Activated CD4-positive, alpha-beta T cell treated with anti-CD3 and anti-CD28 coated beads, Interleukin-2, amount 50 U/mL, for 16 hours (primary cell): ENCODE data around the gene ORM1.
"Not testable (repeated sequence)": the region's sequence is repeated elsewhere in the genome, so short reads cannot be mapped to it uniquely, and the experiment has no call there.

ENCODE experiments used
- DNase-seq: peaks from one replicate; pipeline ENCODE4 v3.0.0-alpha.2; 2020

The ORM1 gene

DNA sequence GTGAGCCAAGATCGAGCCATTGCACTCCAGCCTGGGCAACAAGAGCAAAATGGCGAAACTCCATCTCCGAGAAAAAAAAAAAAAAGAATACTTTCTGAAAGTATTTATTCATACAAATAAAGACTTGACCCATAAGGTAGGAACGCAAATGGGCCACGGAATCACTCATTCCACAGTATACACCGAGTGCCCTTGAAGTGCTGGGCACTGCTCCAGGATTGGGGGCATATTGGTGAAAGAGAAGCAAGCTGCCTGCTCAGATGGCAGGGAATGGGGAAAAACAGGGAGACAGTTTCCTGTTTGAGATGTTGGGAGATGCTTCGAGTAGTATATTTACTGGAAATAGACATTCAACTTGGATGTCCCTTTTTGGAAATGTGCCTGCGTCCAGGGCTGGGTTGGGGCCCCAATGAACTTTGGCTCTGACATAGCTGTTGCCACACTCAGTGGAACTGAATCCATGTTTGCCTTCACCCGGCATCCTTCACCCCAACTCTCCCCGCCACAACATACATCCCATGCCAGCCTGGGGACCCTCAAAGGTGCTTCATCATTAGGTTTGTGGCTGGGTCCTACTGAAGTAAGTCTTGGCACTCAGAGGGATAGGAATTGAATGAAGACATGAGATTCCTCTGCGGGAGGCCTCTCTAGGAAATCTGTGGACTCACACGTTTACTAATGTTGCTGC lies 6.2 kb downstream of the ORM1 start:
- not testable (repeated sequence) for DNase-seq

DNA sequence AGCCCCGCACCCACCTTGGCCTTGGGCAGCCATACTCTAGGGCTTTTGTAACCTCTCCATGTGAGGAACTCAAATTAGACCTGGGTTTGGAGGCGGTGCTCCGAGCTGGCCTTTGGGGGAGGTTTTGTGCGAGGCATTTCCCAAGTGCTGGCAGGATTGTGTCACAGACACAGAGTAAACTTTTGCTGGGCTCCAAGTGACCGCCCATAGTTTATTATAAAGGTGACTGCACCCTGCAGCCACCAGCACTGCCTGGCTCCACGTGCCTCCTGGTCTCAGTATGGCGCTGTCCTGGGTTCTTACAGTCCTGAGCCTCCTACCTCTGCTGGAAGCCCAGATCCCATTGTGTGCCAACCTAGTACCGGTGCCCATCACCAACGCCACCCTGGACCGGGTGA lies 6.7 kb downstream of the ORM1 start, which contains the start of gene ORM2:
Gene ORM2, plus strand, starts transcription at position 245 of the 398 bp plus-strand sequence. Its CDS starts 36 bp downstream, at position 281.
- DNase-seq: not testable (repeated sequence)

DNA sequence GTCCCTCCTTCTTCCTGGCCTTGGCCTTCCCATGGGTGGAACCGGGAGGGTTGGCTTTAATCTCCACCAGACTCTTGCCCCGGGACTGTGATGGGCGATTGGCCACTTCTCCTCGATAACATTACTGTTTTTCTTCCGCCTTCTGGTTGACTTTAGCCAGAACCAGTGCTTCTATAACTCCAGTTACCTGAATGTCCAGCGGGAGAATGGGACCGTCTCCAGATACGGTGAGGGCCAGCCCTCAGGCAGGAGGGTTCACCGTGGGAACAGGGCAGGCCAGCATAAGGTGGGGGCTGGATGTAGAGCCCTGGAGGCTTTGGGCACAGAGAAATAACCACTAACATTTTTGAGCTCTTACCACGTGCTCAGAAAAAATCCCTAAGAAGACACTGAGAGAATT lies 7.7 kb downstream of the ORM1 start:
- DNase-seq: no peak

DNA sequence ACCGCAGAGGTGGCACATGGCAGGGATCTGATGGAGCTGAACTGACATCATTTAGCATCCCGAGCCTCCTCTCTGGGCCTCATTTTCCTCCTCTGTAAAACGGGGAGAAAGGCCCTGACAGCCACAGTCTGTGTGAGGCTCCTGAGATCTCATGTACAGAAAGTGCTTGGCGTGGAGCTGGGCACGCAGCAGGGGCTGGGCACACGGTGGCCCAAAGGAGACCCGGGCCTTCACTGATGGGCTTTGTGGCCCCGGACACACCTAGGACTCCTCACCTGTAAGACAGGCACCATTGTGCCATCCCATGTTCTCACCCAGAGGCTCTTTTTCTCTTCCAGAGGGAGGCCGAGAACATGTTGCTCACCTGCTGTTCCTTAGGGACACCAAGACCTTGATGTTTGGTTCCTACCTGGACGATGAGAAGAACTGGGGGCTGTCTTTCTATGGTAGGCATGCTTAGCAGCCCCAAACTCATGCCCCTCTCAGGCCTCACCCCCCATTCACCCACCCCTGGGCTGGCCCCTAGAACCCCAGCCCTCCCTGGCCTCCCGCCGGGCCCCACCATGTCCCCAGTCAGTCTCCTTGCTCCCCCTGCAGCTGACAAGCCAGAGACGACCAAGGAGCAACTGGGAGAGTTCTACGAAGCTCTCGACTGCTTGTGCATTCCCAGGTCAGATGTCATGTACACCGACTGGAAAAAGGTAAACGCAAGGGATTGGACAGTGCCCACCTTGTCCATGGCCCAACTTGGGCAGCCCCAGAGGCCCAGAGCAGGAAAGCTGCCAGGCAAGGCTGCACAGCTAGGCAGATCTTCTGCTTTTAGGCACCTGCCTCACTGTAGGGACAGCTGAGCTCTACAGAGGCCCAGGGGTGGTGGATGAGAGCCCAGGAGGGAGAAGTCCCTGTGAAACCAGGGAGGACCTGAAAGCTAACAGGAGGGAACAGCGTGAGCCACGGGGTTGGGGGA lies 8.6 kb downstream of the ORM1 start:
- not testable (repeated sequence) for DNase-seq

DNA sequence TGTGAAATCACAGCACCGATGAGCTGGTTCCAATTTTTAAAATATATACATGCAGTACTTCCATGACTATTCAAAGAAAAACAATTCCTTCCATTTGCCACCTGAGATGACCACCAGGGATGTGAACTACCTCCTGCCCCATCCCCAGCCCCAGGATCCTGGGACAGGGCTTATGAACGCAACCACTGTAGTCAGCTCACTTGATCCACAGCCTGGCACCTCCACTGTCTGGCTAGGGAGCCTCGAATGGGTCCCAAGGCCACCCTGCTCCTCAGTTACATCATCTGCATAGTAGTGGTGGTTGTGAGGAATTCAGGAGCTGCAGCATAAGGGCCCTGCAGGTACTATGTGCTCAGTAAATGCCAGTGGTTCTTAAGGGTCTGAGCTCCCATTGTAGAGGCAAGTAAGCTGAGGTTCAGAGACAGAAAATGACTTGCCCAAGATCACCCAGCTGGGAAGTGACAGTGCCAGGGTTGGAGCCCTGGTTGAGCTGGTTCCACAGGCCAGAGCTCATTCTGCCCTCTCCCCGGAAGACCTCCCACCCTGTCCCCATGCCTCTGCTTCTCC lies 9.7 kb downstream of the ORM1 start:
- DNase-seq: not testable (repeated sequence)

DNA sequence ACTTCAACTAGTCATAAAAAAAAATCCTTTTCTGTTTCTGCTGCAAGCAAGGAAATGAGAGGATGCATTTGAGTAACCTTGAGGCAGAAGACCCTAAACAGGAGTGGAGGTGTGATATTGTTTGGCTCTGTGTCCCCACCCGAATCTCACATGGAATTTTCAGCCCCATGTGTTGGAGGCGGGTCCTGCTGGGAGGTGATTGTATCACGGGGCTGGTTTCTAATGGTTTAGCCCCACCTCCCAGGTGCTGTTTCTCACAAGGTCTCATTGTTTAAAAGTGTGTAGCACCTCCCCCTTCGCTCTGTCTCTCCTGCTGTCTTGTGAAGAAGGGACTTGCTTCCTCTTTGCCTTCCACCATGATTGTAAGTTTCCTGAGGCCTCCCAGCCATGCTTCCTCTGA lies 10.8 kb downstream of the ORM1 start:
- not testable (repeated sequence) for DNase-seq

DNA sequence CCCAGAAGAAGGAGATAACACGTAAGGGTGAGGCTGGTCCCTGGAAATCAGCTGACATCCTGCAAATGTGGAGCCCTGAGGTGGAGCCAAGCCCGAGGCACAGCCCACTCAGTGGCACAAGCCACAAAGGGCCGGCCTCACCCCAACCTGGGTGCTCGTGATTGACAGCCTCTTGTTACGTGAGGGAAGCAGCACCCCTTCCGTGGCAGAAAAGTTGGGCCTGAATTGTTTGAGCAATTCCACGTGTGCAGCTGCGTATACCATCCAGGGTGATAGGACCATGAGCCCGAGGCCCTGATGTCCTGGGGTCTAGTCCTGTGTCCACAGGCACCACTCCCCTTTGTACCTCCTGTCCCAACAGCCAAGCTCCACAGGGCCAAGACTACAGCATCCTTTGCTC lies 11.6 kb downstream of the ORM1 start:
- no peak for DNase-seq

DNA sequence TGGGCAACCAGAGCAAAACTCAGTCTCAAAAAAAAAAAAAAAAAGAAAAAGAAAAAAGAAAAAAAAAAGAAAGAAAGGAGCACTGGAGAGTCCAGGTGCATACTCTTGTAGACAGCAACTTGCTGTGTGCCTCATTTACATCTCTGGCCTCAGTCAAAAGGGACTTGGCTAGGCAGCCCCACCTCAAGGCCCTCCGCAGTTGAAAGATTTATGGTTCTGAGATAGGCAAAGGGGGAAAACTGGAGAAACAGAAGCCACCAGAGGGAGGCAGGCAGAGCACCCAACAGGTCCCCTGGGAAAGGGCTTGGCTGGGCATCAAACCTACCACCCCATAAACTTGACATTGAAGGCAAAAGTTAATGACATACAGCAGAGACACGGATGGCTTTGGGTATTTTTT lies 12.8 kb downstream of the ORM1 start:
- DNase-seq: no peak

DNA sequence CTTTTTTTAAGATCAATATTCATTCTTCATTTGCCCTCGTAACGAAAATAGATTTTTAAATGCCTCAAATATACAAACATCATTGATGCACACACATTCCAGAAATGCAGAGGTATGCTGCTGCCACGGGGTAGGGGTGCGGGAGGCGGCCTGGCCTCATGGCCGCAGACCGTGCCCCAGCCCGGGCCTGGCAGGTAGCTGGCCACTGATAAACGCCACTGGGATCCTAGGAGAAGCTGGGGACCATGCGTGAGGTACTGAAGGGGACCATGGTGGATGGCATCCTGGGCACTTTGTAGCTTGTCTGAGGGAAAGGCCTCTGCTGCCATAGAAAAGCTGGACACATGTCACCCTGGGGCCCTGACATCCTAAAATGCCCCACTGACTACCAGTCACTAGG lies 13.3 kb downstream of the ORM1 start:
- DNase-seq: no peak

DNA sequence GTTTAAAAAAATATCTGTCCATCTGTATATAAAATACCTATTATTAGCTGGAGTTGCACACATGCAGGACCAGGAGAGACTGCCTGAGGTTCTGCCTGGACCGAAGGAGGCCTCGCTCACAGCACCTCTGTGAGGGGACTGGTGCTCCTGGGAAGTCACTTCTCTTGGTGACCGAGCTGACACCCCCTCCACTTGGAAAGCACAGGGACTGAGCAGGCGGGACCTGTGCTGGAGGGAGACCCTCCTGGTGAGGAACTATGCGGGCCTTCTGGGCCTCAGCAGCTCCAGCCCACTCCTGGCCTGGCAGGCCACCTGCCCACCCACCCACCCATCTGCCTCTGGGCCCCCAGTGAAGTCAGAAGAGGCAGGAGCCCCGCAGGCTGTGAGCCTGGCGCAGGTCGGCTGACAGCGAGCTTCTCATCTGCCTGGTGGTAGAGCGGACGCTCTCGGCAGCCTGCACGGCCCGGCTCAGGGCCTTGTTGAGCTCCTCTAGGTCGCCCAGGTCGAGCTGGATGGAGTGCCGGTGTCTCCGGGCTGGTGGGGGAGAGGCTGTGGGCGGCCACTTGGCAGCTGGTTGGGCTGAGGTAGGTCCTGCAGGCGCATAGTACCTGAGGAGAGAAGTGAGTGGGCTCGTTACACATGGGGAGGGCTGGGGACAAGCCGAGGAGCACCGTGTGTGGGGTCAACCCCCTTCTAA lies 13.9 kb downstream of the ORM1 start:
- DNase-seq: no peak

DNA sequence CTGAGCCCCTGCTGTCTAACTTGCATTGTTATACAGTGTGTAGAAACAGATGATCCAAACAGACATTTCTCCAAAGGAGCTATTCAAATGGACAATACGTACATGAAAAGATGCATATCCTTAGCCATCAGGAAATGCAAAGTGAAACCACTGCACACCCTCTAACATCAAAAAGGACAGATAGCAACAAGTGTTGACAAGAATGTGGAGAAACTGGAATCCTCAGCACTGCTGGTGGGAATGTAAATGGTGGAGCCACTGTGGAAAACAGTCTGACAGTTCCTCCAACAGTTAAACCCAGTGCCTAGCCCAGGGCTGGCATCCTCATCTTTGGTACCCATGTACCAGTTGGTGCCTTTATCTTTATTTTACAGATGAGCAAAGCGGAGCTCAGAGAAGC lies 15.3 kb downstream of the ORM1 start:
- no peak for DNase-seq

DNA sequence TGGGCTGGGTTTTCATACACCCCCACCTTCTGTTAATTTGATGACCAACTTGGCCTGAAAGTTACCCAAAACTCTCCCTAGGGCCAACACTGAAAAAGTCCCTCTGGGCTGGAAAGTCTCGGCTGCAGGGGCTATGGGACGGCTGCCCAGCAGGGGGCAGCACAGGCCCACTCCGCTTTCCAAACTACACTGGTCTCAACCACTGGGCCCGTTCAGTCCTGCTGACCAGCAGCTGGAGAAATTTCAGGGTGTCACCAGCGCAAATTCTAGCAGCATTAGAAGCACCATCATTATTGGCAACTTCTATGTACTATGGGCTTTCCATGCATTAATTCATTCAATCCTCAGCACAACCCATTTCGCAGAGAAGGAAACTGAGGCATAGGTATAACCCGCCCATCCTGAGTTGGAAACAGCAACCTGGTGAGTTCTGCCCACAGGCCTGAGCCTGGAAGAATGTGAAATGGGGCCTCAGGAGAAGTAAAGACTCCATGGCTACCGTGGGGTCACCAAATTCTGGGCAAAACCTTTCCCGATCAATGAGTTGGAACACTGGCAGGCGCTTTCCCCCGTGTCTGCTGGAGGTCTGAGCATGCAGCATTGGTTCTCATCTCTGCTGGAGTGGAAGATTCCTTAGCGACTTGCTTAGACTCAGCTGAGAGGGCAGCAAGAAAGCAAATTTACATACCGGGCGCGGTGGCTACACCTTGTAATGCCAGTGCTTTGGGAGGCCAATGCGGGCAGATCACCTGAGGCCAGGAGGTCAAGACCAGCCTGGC lies 16.4 kb downstream of the ORM1 start:
- peak; percentile 47 for DNase-seq

DNA sequence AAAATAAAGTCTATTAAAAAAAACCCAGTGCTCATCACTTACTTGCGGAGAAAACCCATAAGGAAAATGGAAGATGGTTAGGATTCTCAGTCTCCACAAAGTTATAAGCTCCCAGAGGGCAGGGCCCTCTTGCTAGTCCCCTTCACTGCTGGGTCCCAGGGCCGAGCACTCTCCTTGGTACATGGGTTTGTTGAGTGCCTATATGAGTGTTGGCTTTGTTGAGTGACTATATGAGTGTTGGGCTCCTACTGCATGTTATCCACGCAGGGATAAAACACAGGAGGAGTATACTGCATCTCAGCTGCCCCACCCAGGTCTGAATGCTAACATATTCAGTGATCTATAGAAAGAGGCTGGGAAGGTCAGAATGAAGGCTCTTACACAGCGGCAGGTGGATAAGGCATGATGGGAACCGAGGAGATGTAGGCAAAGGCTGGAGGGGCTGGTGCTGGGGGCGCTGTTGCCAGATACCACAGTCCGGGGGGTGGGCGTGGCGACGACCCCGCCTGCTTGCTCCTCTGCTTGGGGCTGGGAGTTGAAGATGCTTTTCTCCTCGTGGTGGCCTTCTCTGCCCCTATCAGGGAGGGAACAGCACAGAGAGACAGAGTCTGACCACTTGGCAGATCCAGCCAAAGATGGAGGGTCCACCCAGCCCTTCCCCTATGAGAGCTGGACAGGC lies 18.4 kb downstream of the ORM1 start:
- no peak for DNase-seq

DNA sequence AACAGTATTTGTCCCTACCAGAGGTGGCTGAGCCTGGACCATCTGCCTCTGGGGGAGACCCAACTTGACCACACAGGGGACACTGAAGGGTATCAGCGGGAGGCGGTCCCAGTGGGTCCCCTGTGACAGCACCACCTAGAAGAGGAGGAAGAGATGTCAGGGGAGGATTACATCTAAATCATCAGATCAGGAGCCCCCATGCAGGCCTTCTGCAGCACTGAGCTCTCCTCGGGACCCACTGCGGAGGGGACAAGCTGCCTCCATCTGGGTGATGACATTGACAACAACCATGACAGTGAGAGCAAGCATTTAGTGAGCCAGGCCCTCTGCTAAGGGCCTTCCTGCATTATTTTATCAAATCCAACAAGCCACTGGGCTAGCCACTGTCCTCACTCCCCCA lies 19.1 kb downstream of the ORM1 start:
- DNase-seq: no peak

DNA sequence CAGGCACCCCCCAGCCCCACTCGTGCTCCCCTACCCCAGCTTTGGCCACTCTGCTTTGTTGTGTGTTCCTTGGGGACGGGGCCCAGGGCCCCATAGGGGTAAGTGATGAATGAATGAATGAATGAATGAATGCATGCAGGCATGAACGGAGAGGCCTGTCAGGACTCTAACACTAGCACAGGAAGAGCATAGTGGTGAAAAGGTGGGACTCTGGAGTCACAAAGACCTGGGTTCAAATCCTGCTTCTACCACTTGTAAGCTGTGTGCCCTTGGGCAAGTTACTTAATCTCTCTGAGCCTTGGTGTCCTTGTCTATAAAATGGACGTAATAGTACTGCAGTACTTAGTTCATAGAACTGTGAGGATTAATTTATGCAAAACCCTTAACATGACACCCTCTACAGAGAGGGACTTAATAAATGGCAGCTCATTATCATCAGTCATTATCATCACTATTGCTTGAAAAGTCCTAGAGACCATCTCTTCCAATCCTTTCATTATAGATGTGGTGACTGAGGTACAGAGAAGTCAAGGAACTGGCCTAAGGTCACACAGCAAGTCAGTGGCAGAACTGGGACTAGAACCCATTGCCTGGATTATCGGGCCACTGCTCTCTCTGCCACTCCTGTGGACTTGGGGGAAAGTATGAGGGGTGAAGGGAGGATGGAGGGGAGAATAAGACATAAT lies 20.0 kb downstream of the ORM1 start:
- no peak for DNase-seq

DNA sequence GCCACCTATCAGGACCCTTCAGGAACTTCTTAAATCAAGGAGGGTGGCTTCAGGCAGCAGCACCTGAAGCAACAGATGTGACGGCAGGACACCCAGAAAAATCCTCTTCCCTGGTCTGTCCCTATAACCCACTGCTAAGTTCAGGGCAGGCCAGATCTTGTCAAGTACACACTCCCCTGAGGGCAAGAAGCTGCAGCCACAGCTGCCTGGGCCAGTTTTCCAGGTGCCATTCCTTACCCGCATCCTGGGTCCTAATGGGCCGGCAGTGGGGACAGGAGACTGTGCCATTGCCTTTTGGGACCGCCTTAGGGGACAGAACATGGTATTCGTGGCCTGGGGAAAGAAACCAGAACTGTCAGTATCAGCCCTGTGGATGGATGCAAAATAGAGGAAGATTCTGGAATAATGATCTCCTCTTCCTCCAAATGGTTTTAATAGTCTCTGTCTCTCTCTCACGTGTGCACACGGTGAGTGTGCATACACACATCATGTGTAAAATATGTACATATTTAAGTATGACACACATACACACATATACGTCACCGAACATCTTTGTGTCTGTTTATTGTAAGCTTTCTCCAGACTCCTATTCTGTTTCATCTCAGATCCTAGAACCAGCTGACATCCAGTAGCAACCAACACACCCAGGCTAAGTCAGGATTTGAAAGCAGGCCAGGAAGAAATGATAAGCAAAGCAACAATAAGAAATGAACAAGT lies 20.7 kb downstream of the ORM1 start:
- no peak for DNase-seq

DNA sequence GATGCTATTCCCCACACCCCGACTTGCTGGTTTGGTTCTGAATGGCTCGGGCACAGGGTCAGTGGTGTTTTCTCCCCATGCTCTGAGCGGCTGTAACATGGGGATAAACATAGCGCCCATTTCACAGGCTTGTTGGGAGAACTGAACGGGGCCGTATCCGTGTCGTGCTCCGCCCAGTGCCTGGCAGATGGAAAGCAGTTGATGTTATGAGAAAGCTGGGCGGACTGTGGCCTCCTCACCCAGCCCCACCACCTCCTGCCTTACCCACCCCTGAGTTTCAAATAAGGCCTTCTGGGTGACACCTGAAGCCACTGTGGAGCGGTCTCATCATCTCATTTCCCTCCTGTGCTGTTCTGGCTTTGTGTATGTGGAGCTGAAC lies 21.3 kb downstream of the ORM1 start:
- no peak for DNase-seq

DNA sequence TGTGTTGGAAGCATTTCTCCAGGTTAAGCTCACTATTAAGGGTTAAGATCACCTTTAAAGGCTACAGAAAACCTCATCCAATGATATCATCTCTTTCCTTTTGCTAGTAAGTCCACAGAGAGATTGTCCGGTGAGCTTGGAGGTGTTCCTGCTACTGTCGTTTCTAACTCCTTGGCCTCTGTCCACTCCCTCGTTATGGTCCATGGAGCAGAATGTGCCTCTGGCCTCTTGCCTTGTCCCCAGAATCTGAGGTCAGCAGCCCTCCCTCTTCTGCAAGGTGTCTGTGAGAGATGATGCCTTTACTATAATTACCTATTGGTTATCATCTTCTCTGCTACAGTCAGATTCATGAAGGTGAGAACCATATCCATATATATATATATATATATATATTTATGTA lies 21.8 kb downstream of the ORM1 start:
- no peak for DNase-seq

DNA sequence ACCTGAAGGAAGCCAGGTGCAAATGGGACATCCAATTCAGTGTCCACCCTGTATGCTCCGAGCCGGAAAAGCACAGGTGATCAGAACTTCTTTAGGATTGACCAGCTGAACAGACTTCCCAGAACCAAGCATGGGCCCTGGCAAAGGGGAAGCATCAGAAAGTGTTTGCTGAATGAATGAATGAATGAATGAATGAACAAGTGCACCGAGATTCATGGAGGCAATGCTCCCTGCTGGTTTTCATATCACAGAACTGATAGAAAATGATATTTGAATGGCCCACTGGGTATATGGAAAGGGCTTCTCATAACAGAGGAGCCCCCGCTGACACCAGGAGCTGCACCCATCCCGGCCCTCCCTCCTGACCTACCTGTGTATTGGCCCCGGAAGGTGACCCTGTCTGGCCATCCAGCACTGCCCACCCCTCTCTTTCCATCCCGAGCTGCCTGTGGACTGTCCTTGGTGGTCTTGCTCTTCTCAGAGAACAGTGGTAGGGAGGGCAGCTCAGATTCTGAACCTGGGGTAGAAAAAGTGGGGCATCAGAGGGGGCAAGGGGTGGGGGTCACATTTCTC lies 22.7 kb downstream of the ORM1 start:
- DNase-seq: no peak

DNA sequence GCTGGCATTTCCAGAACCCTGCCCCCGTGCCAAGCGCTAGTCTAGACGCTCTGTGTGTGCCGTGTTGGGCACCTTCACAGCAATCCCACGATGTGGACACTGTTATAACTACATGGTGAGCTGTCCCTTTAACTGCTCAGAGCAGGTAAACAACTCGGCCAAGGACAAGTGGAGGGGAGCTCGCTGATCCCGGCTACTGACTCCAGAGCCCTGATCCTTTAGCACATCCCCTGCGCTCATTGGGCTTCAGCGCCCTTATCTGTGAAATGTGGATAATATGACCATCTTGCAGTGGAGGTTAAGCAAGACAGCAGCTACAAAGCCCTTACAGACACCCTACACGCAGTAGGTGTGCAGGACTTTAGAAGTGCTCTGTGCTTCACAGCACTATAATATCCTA lies 23.2 kb downstream of the ORM1 start:
- no peak for DNase-seq
